ENCODE measurements around the gene PCSK2. TPM values are rescaled to one million over a fixed set of nuclear protein-coding genes. Genes with fewer than 3 reads are reported as not detected.

Gene PCSK2
- total RNA-seq, 3 donors from 2014 or later (not counting 1 experiment from before 2014, with no cell fraction given) = not detected

DNA sequence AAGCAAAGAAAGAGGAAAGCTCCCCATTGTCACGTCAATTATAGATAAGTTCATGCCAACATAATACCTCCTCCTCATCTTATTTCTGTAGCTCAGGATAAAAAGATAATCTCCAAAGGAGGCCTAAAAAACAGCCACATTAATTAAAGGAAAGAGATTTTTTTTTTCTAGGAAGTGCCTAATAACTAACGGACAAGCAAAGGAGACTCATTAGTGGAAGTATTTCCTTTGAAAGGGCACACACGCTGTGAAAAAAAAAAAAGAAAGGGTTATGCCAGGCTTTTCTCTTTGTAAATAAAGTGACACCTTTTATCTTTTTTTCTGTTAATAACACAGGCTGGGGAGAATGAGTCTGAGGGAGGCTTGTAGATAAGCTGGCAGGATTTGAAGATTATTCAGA, 55.7 kb downstream of the PCSK2 start:
- 94% methylated on average over 2 of the region's 3 CpGs for WGBS (ENCODE audit: insufficient coverage)
- H3K4me1 Mint-ChIP-seq = no peaks in the 10 kb centered on the region

DNA sequence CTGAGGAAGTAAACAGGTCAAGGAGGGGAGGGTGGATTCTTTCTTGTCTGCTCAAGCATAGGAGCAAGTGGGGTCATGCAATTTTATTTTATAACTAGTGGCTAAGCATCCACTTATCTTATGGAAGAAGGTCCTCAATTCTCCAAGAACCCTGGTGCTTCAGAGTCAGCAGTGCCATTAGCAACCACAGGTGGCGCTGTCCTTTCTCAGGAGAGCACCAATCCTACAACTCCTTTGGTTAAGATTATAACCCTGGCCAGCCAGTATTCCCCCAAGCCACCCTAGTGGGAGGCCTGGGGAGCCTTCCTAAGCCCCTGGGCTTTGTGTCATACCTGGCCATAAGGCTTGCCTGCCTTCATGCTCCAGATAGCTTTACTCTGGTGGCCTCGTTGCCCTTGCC, 60.7 kb downstream of the PCSK2 start:
- no peak for ATAC-seq
- Histone ChIP-seq H3K36me3 (ENCODE audit: control insufficient read depth, insufficient read depth, low read length) (no peaks in the 10 kb centered on the region), H3K27me3 (ENCODE audit: control insufficient read depth, insufficient read depth, low read length) (no peaks in the 10 kb centered on the region), H3K4me3 (ENCODE audit: low read length) (no peak overlapping the region), H3K9me3 (ENCODE audit: control insufficient read depth, insufficient read depth, low read length) (no peaks in the 10 kb centered on the region), H3K27ac (ENCODE audit: low read length) (no peak overlapping the region), H3K4me1 (ENCODE audit: control insufficient read depth, insufficient read depth, low read length) (no peaks in the 10 kb centered on the region)
- whole genome bisulfite sequencing (ENCODE audit: insufficient coverage) = 63% methylated on average over 2 of the region's 2 CpGs
- Mint-ChIP-seq H3K4me1 (no peaks in the 10 kb centered on the region), H3K27ac (no peak overlapping the region), H3K36me3 (no peaks in the 10 kb centered on the region), H3K4me3 (no peak overlapping the region), H3K9me3 (no peaks in the 10 kb centered on the region), H3K27me3 (ENCODE audit: low read depth in 2 of 2) (no peaks in the 10 kb centered on the region)
- intact Hi-C loops (cut with micrococcal nuclease) = no loop called here
- TF ChIP-seq, protein P1, sequence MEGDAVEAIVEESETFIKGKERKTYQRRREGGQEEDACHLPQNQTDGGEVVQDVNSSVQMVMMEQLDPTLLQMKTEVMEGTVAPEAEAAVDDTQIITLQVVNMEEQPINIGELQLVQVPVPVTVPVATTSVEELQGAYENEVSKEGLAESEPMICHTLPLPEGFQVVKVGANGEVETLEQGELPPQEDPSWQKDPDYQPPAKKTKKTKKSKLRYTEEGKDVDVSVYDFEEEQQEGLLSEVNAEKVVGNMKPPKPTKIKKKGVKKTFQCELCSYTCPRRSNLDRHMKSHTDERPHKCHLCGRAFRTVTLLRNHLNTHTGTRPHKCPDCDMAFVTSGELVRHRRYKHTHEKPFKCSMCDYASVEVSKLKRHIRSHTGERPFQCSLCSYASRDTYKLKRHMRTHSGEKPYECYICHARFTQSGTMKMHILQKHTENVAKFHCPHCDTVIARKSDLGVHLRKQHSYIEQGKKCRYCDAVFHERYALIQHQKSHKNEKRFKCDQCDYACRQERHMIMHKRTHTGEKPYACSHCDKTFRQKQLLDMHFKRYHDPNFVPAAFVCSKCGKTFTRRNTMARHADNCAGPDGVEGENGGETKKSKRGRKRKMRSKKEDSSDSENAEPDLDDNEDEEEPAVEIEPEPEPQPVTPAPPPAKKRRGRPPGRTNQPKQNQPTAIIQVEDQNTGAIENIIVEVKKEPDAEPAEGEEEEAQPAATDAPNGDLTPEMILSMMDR (IDR thresholded peaks at IDR 0.05) = no peak
- no peak for DNase-seq

More for the DNA sequence above, 55.7 kb downstream of the PCSK2 start:
- DNase-seq (no peak), ATAC-seq (no peak)
- Mint-ChIP-seq H3K27ac (no peak overlapping the region), H3K9me3 (peaks cover 2 to 4% of the 10 kb centered on the region in 2 donors), H3K4me3 (no peak overlapping the region), H3K27me3 (ENCODE audit: low read depth in 2 of 2) (no peaks in the 10 kb centered on the region), H3K36me3 (no peaks in the 10 kb centered on the region)
- H3K9me3 ChIP-seq (ENCODE audit: control insufficient read depth, insufficient read depth, low read length) = no peaks in the 10 kb centered on the region
- no peak overlapping the region for H3K4me3 ChIP-seq (ENCODE audit: low read length)
- no peaks in the 10 kb centered on the region for H3K36me3 ChIP-seq (ENCODE audit: control insufficient read depth, insufficient read depth, low read length)
- H3K27ac ChIP-seq (ENCODE audit: low read length) = no peak overlapping the region
- TF ChIP-seq, protein P1 (IDR thresholded peaks at IDR 0.05) = no peak
- H3K27me3 ChIP-seq (ENCODE audit: control insufficient read depth, insufficient read depth, low read length) = no peaks in the 10 kb centered on the region
- intact Hi-C loops (cut with micrococcal nuclease) = no loop called here
- no peaks in the 10 kb centered on the region for H3K4me1 ChIP-seq (ENCODE audit: control insufficient read depth, insufficient read depth, low read length)

DNA sequence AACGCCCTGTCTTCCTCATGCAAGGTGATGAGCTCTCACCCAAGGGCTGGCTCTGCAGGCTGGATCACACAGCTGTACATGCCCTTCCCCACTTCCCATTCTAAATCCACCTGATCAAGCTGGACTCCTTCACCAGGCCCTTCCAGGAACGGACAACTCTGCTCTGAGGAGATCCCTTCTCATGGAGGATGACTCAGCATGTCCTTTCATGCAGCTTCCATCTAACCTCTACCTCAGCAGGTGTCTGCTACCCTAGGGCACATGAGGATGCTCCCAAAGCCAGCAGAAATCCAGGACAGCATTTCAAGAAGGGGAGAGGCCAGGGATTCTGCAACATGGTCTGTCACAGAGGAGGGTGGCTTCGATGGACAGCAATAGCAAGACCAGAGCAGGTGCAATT, 61.2 kb downstream of the PCSK2 start:
- H3K27ac Mint-ChIP-seq = no peak overlapping the region
- TF ChIP-seq, protein P1 (IDR thresholded peaks at IDR 0.05) = no peak
- DNase-seq = no peak
- H3K9me3 Mint-ChIP-seq = no peaks in the 10 kb centered on the region
- Histone ChIP-seq H3K27ac (ENCODE audit: low read length) (no peak overlapping the region), H3K4me1 (ENCODE audit: control insufficient read depth, insufficient read depth, low read length) (no peaks in the 10 kb centered on the region), H3K4me3 (ENCODE audit: low read length) (no peak overlapping the region), H3K9me3 (ENCODE audit: control insufficient read depth, insufficient read depth, low read length) (no peaks in the 10 kb centered on the region), H3K27me3 (ENCODE audit: control insufficient read depth, insufficient read depth, low read length) (no peaks in the 10 kb centered on the region), H3K36me3 (ENCODE audit: control insufficient read depth, insufficient read depth, low read length) (no peaks in the 10 kb centered on the region)
- no peaks in the 10 kb centered on the region for H3K27me3 Mint-ChIP-seq (ENCODE audit: low read depth in 2 of 2)
- intact Hi-C loops (cut with micrococcal nuclease) = no loop called here
- H3K4me3 Mint-ChIP-seq = no peak overlapping the region
- H3K4me1 Mint-ChIP-seq = no peaks in the 10 kb centered on the region
- 60% methylated on average over 3 of the region's 3 CpGs for WGBS (ENCODE audit: insufficient coverage)
- ATAC-seq = no peak
- no peaks in the 10 kb centered on the region for H3K36me3 Mint-ChIP-seq

DNA sequence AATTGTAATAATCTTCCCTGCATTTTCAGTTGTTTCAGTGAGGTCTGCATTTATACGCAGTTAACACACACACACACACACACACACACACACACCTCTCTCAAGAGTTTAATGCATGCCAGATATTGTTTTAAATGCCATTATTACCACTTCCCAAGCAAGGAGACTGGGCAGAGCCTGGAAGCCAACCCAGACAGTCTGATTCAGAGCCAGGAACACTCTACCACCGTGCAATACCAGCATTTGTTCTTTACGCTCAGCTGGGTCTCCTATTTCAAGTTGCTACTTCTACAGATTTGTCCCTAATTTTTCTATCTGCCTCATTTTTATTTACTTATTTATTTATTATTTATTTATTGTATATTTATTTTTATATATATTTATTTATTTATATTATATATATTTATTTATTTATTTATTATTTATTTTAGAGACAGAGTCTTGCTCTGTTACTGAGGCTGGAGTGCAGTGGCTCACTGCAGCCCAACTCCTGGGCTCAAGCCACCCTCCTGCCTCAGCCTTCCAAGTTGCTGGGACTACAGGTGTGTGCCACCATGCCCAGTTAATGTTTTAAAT, 68.4 kb downstream of the PCSK2 start:
- no peak overlapping the region for H3K27ac ChIP-seq (ENCODE audit: low read length)
- no peak overlapping the region for H3K4me3 ChIP-seq (ENCODE audit: low read length)
- no peaks in the 10 kb centered on the region for H3K4me1 ChIP-seq (ENCODE audit: control insufficient read depth, insufficient read depth, low read length)
- H3K36me3 ChIP-seq (ENCODE audit: control insufficient read depth, insufficient read depth, low read length) = no peaks in the 10 kb centered on the region
- TF ChIP-seq, protein P1 (IDR thresholded peaks at IDR 0.05) = no peak
- H3K36me3 Mint-ChIP-seq = no peaks in the 10 kb centered on the region
- intact Hi-C loops (cut with micrococcal nuclease) = no loop called here
- no peak overlapping the region for H3K4me3 Mint-ChIP-seq
- H3K27me3 Mint-ChIP-seq (ENCODE audit: low read depth in 2 of 2) = peaks cover 6 to 11% of the 10 kb centered on the region in 2 donors
- no peaks in the 10 kb centered on the region for H3K4me1 Mint-ChIP-seq
- H3K9me3 ChIP-seq (ENCODE audit: control insufficient read depth, insufficient read depth, low read length) = no peaks in the 10 kb centered on the region
- DNase-seq (no peak), ATAC-seq (no peak)
- H3K9me3 Mint-ChIP-seq = no peaks in the 10 kb centered on the region
- no peaks in the 10 kb centered on the region for H3K27me3 ChIP-seq (ENCODE audit: control insufficient read depth, insufficient read depth, low read length)
- H3K27ac Mint-ChIP-seq = no peak overlapping the region
- WGBS (ENCODE audit: insufficient coverage) = 92% methylated on average over 3 of the region's 3 CpGs
